H9 (cell line): ENCODE results near the gene SPDYC. TPM values are rescaled to one million over a fixed set of nuclear protein-coding genes. Genes with fewer than 3 reads are reported as not detected.

Experiments used
- DNase-seq: peaks from one replicate; pipeline ENCODE4 v3.0.0-alpha.2; 2017
- H2AFZ ChIP-seq: one replicate; pipeline ENCODE4 v1.6.1; 2013; ENCODE audit warnings: mild to moderate bottlenecking, low read length, control low read depth, moderate library complexity
- H2AK5ac ChIP-seq: 2 replicates; pipeline ENCODE4 v1.6.1; 2013; ENCODE audit warnings: low read length, control low read depth, mixed read lengths; ENCODE audit not compliant: insufficient read length
- H2BK120ac ChIP-seq: one replicate; pipeline ENCODE4 v1.6.1; 2013; ENCODE audit warnings: low read depth, mild to moderate bottlenecking, low read length, control low read depth, inconsistent platforms; ENCODE audit not compliant: poor library complexity, severe bottlenecking
- H2BK12ac ChIP-seq: 2 replicates; pipeline ENCODE4 v1.6.1; 2013; ENCODE audit warnings: low read length, control low read depth, mixed read lengths, low read depth; ENCODE audit not compliant: insufficient read length
- H2BK15ac ChIP-seq: 2 replicates; pipeline ENCODE4 v1.6.1; 2013; ENCODE audit warnings: low read depth, low read length, control low read depth
- H2BK20ac ChIP-seq: one replicate; pipeline ENCODE4 v1.6.1; 2013; ENCODE audit warnings: low read depth, mild to moderate bottlenecking, low read length, control low read depth, inconsistent platforms; ENCODE audit not compliant: poor library complexity, severe bottlenecking
- H2BK5ac ChIP-seq: 2 replicates; pipeline ENCODE4 v1.6.1; 2013; ENCODE audit warnings: low read length, control low read depth, mixed read lengths; ENCODE audit not compliant: insufficient read length
- H3K14ac ChIP-seq: 2 replicates; pipeline ENCODE4 v1.6.1; 2013; ENCODE audit warnings: low read length, control low read depth; ENCODE audit not compliant: insufficient read depth
- H3K18ac ChIP-seq: 2 replicates; pipeline ENCODE4 v1.6.1; 2013; ENCODE audit warnings: low read depth, mild to moderate bottlenecking, mixed read lengths, low read length, control low read depth; ENCODE audit not compliant: insufficient read length
- H3K23ac ChIP-seq: 2 replicates; pipeline ENCODE4 v1.6.1; 2013; ENCODE audit warnings: low read length, control low read depth, mixed read lengths, low read depth; ENCODE audit not compliant: insufficient read length
- H3K23me2 ChIP-seq: 2 replicates; pipeline ENCODE4 v1.6.1; 2013; ENCODE audit warnings: low read depth, mild to moderate bottlenecking, mixed read lengths, low read length, control low read depth; ENCODE audit not compliant: insufficient read length, poor library complexity, severe bottlenecking
- H3K27ac ChIP-seq: 2 replicates; pipeline ENCODE4 v1.5.1; 2013; ENCODE audit warnings: low read length, control low read depth, mixed read lengths, low read depth; ENCODE audit not compliant: insufficient read length
- H3K27me3 ChIP-seq: 2 replicates; pipeline ENCODE4 v1.6.1; 2013; ENCODE audit warnings: low read length, control low read depth, inconsistent platforms; ENCODE audit not compliant: insufficient read depth
- H3K4ac ChIP-seq: 2 replicates; pipeline ENCODE4 v1.6.1; 2013; ENCODE audit warnings: low read depth, mild to moderate bottlenecking, control low read depth, inconsistent platforms, low read length, moderate library complexity
- H3K4me1 ChIP-seq: 2 replicates; pipeline ENCODE4 v1.6.1; 2013; ENCODE audit warnings: low read length, control low read depth, inconsistent platforms; ENCODE audit not compliant: insufficient read depth
- H3K4me2 ChIP-seq: 2 replicates; pipeline ENCODE4 v1.6.1; 2013; ENCODE audit warnings: low read length, control low read depth, mixed read lengths; ENCODE audit not compliant: insufficient read length, insufficient read depth
- H3K56ac ChIP-seq: 2 replicates; pipeline ENCODE4 v1.6.1; 2013; ENCODE audit warnings: low read depth, mild to moderate bottlenecking, mixed read lengths, low read length, control low read depth; ENCODE audit not compliant: insufficient read length
- H3K79me1 ChIP-seq: 2 replicates; pipeline ENCODE4 v1.6.1; 2013; ENCODE audit warnings: low read depth, mild to moderate bottlenecking, moderate library complexity, low read length, control low read depth, inconsistent platforms; ENCODE audit not compliant: insufficient read depth, poor library complexity, severe bottlenecking
- H3K79me2 ChIP-seq: 2 replicates; pipeline ENCODE4 v1.6.1; 2013; ENCODE audit warnings: low read length, control low read depth, inconsistent platforms; ENCODE audit not compliant: insufficient read depth
- H3K9ac ChIP-seq: 2 replicates; pipeline ENCODE4 v1.6.1; 2013; ENCODE audit warnings: low read length, control low read depth, mixed read lengths; ENCODE audit not compliant: insufficient read length; ENCODE audit errors: extremely low read depth
- H3K9me3 ChIP-seq: one replicate; pipeline ENCODE4 v1.6.1; 2013; ENCODE audit warnings: low read depth, low read length, inconsistent platforms; ENCODE audit not compliant: control insufficient read depth
- H3T11ph ChIP-seq: one replicate; pipeline ENCODE4 v1.6.1; 2013; ENCODE audit warnings: mild to moderate bottlenecking, low read length, control low read depth, inconsistent platforms
- H4K20me1 ChIP-seq: one replicate; pipeline ENCODE4 v1.6.1; 2013; ENCODE audit not compliant: control insufficient read depth, insufficient read length, insufficient read depth
- H4K5ac ChIP-seq: 2 replicates; pipeline ENCODE4 v1.6.1; 2013; ENCODE audit warnings: low read depth, mild to moderate bottlenecking, mixed read lengths, low read length, control low read depth; ENCODE audit not compliant: insufficient read length
- H4K8ac ChIP-seq: replicated peaks from 2 replicates; pipeline ENCODE4 v1.6.1; 2013; ENCODE audit warnings: low read length, control low read depth, mixed read lengths, low read depth; ENCODE audit not compliant: insufficient read length
- H4K91ac ChIP-seq: 2 replicates; pipeline ENCODE4 v1.6.1; 2013; ENCODE audit warnings: low read depth, mild to moderate bottlenecking, moderate library complexity, mixed read lengths, low read length, control low read depth; ENCODE audit not compliant: insufficient read length
- H3K27ac Mint-ChIP-seq, 3 experiments: 2 replicates in 2 of 3; 3 replicates in 1 of 3; pipeline ENCODE4 v1.8.0; 2020 to 2021; ENCODE audit warnings: mixed read lengths in 3 of 3, mild to moderate bottlenecking in 1 of 3, moderate library complexity in 1 of 3
- H3K27me3 Mint-ChIP-seq: 2 replicates; pipeline ENCODE4 v1.8.0; 2021; ENCODE audit warnings: low read depth, mild to moderate bottlenecking, moderate library complexity, mixed read lengths
- H3K36me3 Mint-ChIP-seq, 3 experiments: 2 replicates in 2 of 3; 3 replicates in 1 of 3; pipeline ENCODE4 v1.8.0; 2020 to 2021; ENCODE audit warnings: low read depth in 3 of 3, mixed read lengths in 3 of 3; ENCODE audit not compliant: insufficient read depth in 1 of 3
- H3K4me1 Mint-ChIP-seq, 2 experiments: 2 replicates each; pipeline ENCODE4 v1.8.0; 2020; ENCODE audit warnings: mixed read lengths in 2 of 2
- H3K4me3 Mint-ChIP-seq, 2 experiments: 2 replicates in 1 of 2; 3 replicates in 1 of 2; pipeline ENCODE4 v1.8.0; 2020 to 2021; ENCODE audit warnings: mild to moderate bottlenecking in 2 of 2, mixed read lengths in 2 of 2, moderate library complexity in 1 of 2
- H3K9me3 Mint-ChIP-seq, 2 experiments: 2 replicates in 1 of 2; 3 replicates in 1 of 2; pipeline ENCODE4 v1.8.0; 2020; ENCODE audit warnings: mild to moderate bottlenecking in 2 of 2, mixed read lengths in 2 of 2, moderate library complexity in 1 of 2
- CTCF ChIP-seq: fragments of 200-600 bp; sonication (generic); conservative IDR thresholded peaks from 3 replicates; pipeline ENCODE4 v1.8.0; 2021; ENCODE audit warnings: antibody characterized with exemption, mild to moderate bottlenecking
- WGBS: extraction: QIAGEN DNeasy Blood & Tissue Kit; methylation state at CpG from one replicate; pipeline ENCODE4 v1.1.7; 2013; ENCODE audit warnings: missing lambda C conversion rate, low lambda C conversion rate, mixed read lengths; ENCODE audit not compliant: insufficient read length; ENCODE audit errors: extremely low coverage; 5-methylcytosine and 5-hydroxymethylcytosine counted together
- total RNA-seq: library from RNA; stranded (reverse); gene quantifications from 2 replicates; pipeline ENCODE4 v1.2.1, GENCODE V29; 2021

The SPDYC gene
- total RNA-seq, 1 experiment from 2014 or later, result 0.61 TPM

DNA sequence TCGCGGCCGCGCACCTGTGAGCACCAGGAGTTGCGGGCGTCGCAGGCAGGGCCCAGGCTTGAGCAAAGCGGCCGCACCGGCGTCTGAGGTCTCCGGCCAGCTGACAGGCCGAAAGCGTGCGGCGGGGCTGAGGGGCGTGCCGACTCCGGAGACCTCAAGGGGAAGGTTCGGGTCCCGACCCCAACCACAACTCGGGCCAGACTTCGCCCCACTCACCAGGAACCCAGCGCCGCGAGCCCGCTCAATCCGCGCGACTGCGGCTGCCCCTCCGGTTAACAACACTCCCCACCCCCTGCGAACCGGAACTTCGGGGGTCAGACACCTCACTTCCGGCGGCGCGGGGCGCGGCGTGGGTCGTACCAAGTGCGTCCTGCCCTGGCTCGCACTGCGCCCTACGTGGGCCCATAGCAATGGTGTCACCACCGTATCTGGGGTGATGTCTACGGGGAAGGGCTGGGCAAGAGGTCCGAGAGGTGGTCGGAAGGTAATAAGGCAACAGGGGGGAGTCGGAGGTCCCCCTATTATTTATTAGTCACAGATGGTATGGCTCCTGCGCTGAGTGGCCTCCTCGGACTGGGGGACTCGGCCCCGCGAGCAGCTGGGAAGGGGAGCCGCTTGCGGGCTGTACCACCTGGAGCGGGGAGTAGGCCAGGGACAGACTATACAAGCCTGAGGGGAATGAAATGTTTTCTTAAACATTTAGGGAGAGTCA, 35.6 kb upstream of the SPDYC start, which contains the start of gene SYVN1:
TSS of gene SYVN1 (minus strand) at position 280 of the 712 bp plus-strand sequence. CDS start 918 bp downstream, outside the sequence.
- Histone ChIP-seq H3K4me1 (no peaks in the 10 kb centered on the region), H4K91ac (no peak within 1 kb of the TSS), H3K18ac (peak within 1 kb of the TSS; percentile 98), H2BK5ac (peak within 1 kb of the TSS; percentile 77), H4K5ac (peak within 1 kb of the TSS; percentile 74), H4K20me1 (no peaks in the 10 kb centered on the region), H2BK15ac (no peak within 1 kb of the TSS), H3K79me2 (no peaks in the 10 kb centered on the region), H4K8ac (peak within 1 kb of the TSS; percentile 62), H3K4me2 (peak within 1 kb of the TSS; percentile 58), H3K27me3 (no peaks in the 10 kb centered on the region), H3K56ac (peak within 1 kb of the TSS; percentile 28), H3K23ac (no peak within 1 kb of the TSS), H3K27ac (peak within 1 kb of the TSS; percentile 71), H2BK20ac (no peak within 1 kb of the TSS), H3K9ac (peak within 1 kb of the TSS; percentile 96), H2AK5ac (no peak within 1 kb of the TSS), H2BK120ac (no peak within 1 kb of the TSS), H3K14ac (peak within 1 kb of the TSS; percentile 94), H3K79me1 (no peaks in the 10 kb centered on the region), H3T11ph (no peak within 1 kb of the TSS), H3K23me2 (peaks cover 14% of the 10 kb centered on the region), H2BK12ac (peak within 1 kb of the TSS; percentile 58), H3K9me3 (no peaks in the 10 kb centered on the region), H3K4ac (no peak within 1 kb of the TSS), H2AFZ (no peak within 1 kb of the TSS)
- H3K4me3 Mint-ChIP-seq, result peak within 1 kb of the TSS; percentile 93 to 95
- H3K9me3 Mint-ChIP-seq, result no peaks in the 10 kb centered on the region; a peak in 1 of 5 replicates
- H3K4me1 Mint-ChIP-seq, result peaks cover 19 to 23% of the 10 kb centered on the region in 2 experiments
- H3K27ac Mint-ChIP-seq, result peak within 1 kb of the TSS; percentile 100
- no CpG with 5 or more reads among the region's 60 CpGs for WGBS
- DNase-seq, result peak; percentile 83
- H3K36me3 Mint-ChIP-seq, result peaks cover 5 to 31% (median 26%) of the 10 kb centered on the region in 3 experiments; a peak in 6 of 7 replicates
- H3K27me3 Mint-ChIP-seq, result peaks cover 2% of the 10 kb centered on the region; the same call in 1 of the 2 replicates
- TF ChIP-seq CTCF, result no peak
